Loucy (cell line): ENCODE data around the gene TRPM6.

Source experiments
- EZH2phosphoT487 ChIP-seq: fragments of 200-600 bp; IDR thresholded peaks from 2 replicates; pipeline ENCODE4 v1.6.1; 2018; ENCODE audit warnings: antibody characterized with exemption, mild to moderate bottlenecking, moderate library complexity, borderline replicate concordance
- TF ChIP-seq, protein P1 (sequence below): fragments of 200-600 bp; sonication (generic); conservative IDR thresholded peaks from 2 replicates; pipeline ENCODE4 v1.5.1; 2014; ENCODE audit warnings: mild to moderate bottlenecking, antibody characterized with exemption, low read length

DNA sequence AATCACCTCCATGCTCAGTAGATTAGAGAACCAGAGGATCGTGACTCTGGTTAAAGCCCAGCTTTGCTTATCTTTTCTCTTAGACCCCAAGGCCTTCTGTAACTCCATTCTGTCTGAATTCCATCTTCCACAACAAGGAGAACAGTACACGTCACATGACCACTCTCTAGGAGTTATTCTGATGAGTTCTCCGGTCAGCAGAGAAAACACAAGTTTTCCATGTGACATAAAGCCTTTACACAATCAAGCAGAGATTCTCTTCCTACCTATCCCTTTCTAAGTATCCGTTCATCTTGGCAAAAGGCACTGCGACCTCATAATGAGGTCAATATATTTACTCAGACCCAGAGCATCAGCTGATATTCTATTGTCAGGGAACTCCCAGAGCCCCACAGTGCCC, 112.3 kb downstream of the TRPM6 start:
- TF ChIP-seq, protein P1, sequence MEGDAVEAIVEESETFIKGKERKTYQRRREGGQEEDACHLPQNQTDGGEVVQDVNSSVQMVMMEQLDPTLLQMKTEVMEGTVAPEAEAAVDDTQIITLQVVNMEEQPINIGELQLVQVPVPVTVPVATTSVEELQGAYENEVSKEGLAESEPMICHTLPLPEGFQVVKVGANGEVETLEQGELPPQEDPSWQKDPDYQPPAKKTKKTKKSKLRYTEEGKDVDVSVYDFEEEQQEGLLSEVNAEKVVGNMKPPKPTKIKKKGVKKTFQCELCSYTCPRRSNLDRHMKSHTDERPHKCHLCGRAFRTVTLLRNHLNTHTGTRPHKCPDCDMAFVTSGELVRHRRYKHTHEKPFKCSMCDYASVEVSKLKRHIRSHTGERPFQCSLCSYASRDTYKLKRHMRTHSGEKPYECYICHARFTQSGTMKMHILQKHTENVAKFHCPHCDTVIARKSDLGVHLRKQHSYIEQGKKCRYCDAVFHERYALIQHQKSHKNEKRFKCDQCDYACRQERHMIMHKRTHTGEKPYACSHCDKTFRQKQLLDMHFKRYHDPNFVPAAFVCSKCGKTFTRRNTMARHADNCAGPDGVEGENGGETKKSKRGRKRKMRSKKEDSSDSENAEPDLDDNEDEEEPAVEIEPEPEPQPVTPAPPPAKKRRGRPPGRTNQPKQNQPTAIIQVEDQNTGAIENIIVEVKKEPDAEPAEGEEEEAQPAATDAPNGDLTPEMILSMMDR, result no peak
- TF ChIP-seq EZH2phosphoT487, result no peak
